GM13976 (cell line): ENCODE data around the gene HEATR5A.

Experiments used
- DNase-seq: peaks from one replicate; pipeline ENCODE4 v3.0.0; 2012; ENCODE audit warnings: low spot score
- CTCF ChIP-seq: IDR thresholded peaks from 2 replicates; pipeline ENCODE4 v1.5.1; 2012; ENCODE audit warnings: borderline replicate concordance, mild to moderate bottlenecking; ENCODE audit not compliant: insufficient read depth; ENCODE audit errors: extremely low read depth, missing control alignments, control extremely low read depth
- in situ Hi-C: fragments of 300-500 bp; cut with MboI; formaldehyde crosslinking; loops from one replicate; pipeline ENCODE4 v1.12.0; 2022; ENCODE audit warnings: low sequenced_read_pairs, mixed read lengths, inconsistent platforms; ENCODE audit not compliant: unreplicated experiment

Gene HEATR5A

GRCh38 chr14:31287294-31287972 is 132.9 kb downstream of the HEATR5A start:
- in situ Hi-C loops = no loop called here
- no peak for TF ChIP-seq CTCF
- DNase-seq = no peak

- in situ Hi-C loops = no loop called here
- no peak for DNase-seq
- no peak for TF ChIP-seq CTCF
Measured at GRCh38 chr14:31286456-31287293, 133.7 kb downstream of the HEATR5A start.

GRCh38 chr14:31283578-31284252 is 136.6 kb downstream of the HEATR5A start:
- TF ChIP-seq CTCF = no peak
- DNase-seq = no peak
- in situ Hi-C loops = no loop called here

GRCh38 chr14:31283153-31283552 is 137.2 kb downstream of the HEATR5A start:
- no peak for TF ChIP-seq CTCF
- in situ Hi-C loops = no loop called here

DNA sequence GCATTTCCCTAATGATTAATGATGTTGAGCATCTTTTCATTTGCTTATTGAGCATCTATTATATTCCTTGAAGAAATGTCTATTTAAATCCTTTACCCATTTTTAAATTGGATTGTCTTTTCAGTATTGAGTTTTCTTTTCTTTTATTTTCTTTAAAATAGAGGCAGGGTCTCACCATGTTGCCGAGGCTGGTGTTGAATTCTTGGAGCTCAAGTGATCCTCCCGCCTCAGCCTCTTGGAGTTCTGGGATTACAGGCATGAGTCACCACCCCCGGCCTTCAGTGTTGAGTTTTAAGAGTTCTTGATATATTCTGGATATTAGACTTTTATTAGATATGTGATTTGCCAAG is 139.5 kb downstream of the HEATR5A start:
- no peak for TF ChIP-seq CTCF
- DNase-seq = no peak
- in situ Hi-C loops = no loop called here

More at GRCh38 chr14:31283153-31283552, 137.2 kb downstream of the HEATR5A start:
- DNase-seq = no peak

DNA sequence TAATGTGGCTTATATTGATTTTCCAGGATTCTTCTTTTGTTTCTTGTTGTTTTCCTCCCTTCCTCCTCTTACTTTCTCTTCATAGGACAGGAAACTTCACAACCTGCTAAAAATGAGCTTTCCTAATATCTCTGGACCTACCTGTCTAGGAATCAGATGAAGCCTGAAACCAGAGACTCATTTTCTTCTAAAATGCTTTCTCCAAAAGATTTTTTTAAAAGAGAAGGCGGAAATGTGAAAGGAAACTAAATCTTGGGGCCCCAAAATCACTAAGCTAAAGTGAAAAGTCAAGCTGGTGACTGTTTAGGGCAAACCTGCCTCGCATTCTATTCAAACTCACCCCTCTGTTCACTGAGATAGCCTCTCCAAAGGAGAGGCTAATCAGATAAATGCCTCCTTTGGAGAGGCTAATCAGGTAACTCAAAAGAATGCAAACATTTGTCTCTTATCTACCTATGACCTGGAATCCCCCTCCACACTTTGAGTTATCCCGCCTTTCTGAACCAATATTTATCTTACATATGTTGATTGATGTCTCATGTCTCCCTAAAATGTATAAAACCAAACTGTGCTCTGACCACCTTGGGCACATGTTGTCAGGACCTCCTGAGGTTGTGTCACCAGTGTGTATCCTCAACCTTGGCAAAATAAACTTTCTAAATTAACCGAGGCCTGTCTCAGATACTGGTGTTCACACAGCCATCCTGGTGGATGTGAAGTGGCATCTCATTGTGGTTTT is 140.0 kb downstream of the HEATR5A start:
- no peak for TF ChIP-seq CTCF
- in situ Hi-C loops = no loop called here
- no peak for DNase-seq
